Measurements from ENCODE around the gene PTPRM.

PTPRM gene

GRCh38 chr18:8175501-8176061 lies 608.5 kb downstream of the PTPRM start:
- H3K27ac ChIP-seq, result no peak overlapping the region
- ChIA-PET POLR2A (ENCODE audit: low non-redundant PET) (no interaction called here), CTCF (no interaction called here)
- DNase-seq (ENCODE audit: low spot score), result no peak
- TF ChIP-seq CTCF (conservative IDR thresholded peaks at IDR 0.05; ENCODE audit: low read depth), result no peak

- no peak for TF ChIP-seq CTCF (conservative IDR thresholded peaks at IDR 0.05; ENCODE audit: low read depth)
- POLR2A ChIA-PET (ENCODE audit: low non-redundant PET), result no interaction called here
- H3K27ac ChIP-seq, result no peak overlapping the region
- CTCF ChIA-PET, result no interaction called here
- no peak for DNase-seq (ENCODE audit: low spot score)
Observed at GRCh38 chr18:8176109-8176508, 609.0 kb downstream of the PTPRM start.

- POLR2A ChIA-PET (ENCODE audit: low non-redundant PET), result no interaction called here
- DNase-seq (ENCODE audit: low spot score), result no peak
- TF ChIP-seq CTCF (conservative IDR thresholded peaks at IDR 0.05; ENCODE audit: low read depth), result no peak
- CTCF ChIA-PET, result no interaction called here
- H3K27ac ChIP-seq, result no peak overlapping the region
Observed at GRCh38 chr18:8176554-8176953, 609.4 kb downstream of the PTPRM start.

GRCh38 chr18:8177330-8178016 lies 610.4 kb downstream of the PTPRM start:
- no peak for TF ChIP-seq CTCF (conservative IDR thresholded peaks at IDR 0.05; ENCODE audit: low read depth)
- peak; percentile 25 for DNase-seq (ENCODE audit: low spot score)
- ChIA-PET CTCF (interaction anchor here (0.6 kb wide), 1 partner anchor 429 kb away, joined by 4 read pairs; no protein-coding TSS in a partner anchor), POLR2A (ENCODE audit: low non-redundant PET) (no interaction called here)
- no peak overlapping the region for H3K27ac ChIP-seq

GRCh38 chr18:8186413-8186812 lies 619.3 kb downstream of the PTPRM start:
- DNase-seq (ENCODE audit: low spot score), result no peak
- ChIA-PET POLR2A (ENCODE audit: low non-redundant PET) (no interaction called here), CTCF (interaction anchor here (0.6 kb wide), 2 partner anchors 25 to 160 kb away, joined by 3 to 4 read pairs; no protein-coding TSS in a partner anchor)
- no peak for TF ChIP-seq CTCF (conservative IDR thresholded peaks at IDR 0.05; ENCODE audit: low read depth)
- no peak overlapping the region for H3K27ac ChIP-seq

- no peak for TF ChIP-seq CTCF (conservative IDR thresholded peaks at IDR 0.05; ENCODE audit: low read depth)
- H3K27ac ChIP-seq, result no peak overlapping the region
- CTCF ChIA-PET, result no interaction called here
- peak; percentile 8 for DNase-seq (ENCODE audit: low spot score)
- POLR2A ChIA-PET (ENCODE audit: low non-redundant PET), result no interaction called here
Observed at GRCh38 chr18:8188184-8188583, 621.1 kb downstream of the PTPRM start.

Data from RWPE1 (cell line).